H9 (cell line): Measurements from ENCODE around the gene CEMIP. TPM values are rescaled to one million over a fixed set of nuclear protein-coding genes. Genes with fewer than 3 reads are reported as not detected.

Experiments used
- DNase-seq: peaks from one replicate; pipeline ENCODE4 v3.0.0-alpha.2; 2017
- H2AFZ ChIP-seq: one replicate; pipeline ENCODE4 v1.6.1; 2013; ENCODE audit warnings: mild to moderate bottlenecking, low read length, control low read depth, moderate library complexity
- H2AK5ac ChIP-seq: 2 replicates; pipeline ENCODE4 v1.6.1; 2013; ENCODE audit warnings: low read length, control low read depth, mixed read lengths; ENCODE audit not compliant: insufficient read length
- H2BK120ac ChIP-seq: one replicate; pipeline ENCODE4 v1.6.1; 2013; ENCODE audit warnings: low read depth, mild to moderate bottlenecking, low read length, control low read depth, inconsistent platforms; ENCODE audit not compliant: poor library complexity, severe bottlenecking
- H2BK12ac ChIP-seq: 2 replicates; pipeline ENCODE4 v1.6.1; 2013; ENCODE audit warnings: low read length, control low read depth, mixed read lengths, low read depth; ENCODE audit not compliant: insufficient read length
- H2BK15ac ChIP-seq: 2 replicates; pipeline ENCODE4 v1.6.1; 2013; ENCODE audit warnings: low read depth, low read length, control low read depth
- H2BK20ac ChIP-seq: one replicate; pipeline ENCODE4 v1.6.1; 2013; ENCODE audit warnings: low read depth, mild to moderate bottlenecking, low read length, control low read depth, inconsistent platforms; ENCODE audit not compliant: poor library complexity, severe bottlenecking
- H2BK5ac ChIP-seq: 2 replicates; pipeline ENCODE4 v1.6.1; 2013; ENCODE audit warnings: low read length, control low read depth, mixed read lengths; ENCODE audit not compliant: insufficient read length
- H3K14ac ChIP-seq: 2 replicates; pipeline ENCODE4 v1.6.1; 2013; ENCODE audit warnings: low read length, control low read depth; ENCODE audit not compliant: insufficient read depth
- H3K18ac ChIP-seq: 2 replicates; pipeline ENCODE4 v1.6.1; 2013; ENCODE audit warnings: low read depth, mild to moderate bottlenecking, mixed read lengths, low read length, control low read depth; ENCODE audit not compliant: insufficient read length
- H3K23ac ChIP-seq: 2 replicates; pipeline ENCODE4 v1.6.1; 2013; ENCODE audit warnings: low read length, control low read depth, mixed read lengths, low read depth; ENCODE audit not compliant: insufficient read length
- H3K23me2 ChIP-seq: 2 replicates; pipeline ENCODE4 v1.6.1; 2013; ENCODE audit warnings: low read depth, mild to moderate bottlenecking, mixed read lengths, low read length, control low read depth; ENCODE audit not compliant: insufficient read length, poor library complexity, severe bottlenecking
- H3K27ac ChIP-seq: 2 replicates; pipeline ENCODE4 v1.5.1; 2013; ENCODE audit warnings: low read length, control low read depth, mixed read lengths, low read depth; ENCODE audit not compliant: insufficient read length
- H3K27me3 ChIP-seq: 2 replicates; pipeline ENCODE4 v1.6.1; 2013; ENCODE audit warnings: low read length, control low read depth, inconsistent platforms; ENCODE audit not compliant: insufficient read depth
- H3K4ac ChIP-seq: 2 replicates; pipeline ENCODE4 v1.6.1; 2013; ENCODE audit warnings: low read depth, mild to moderate bottlenecking, control low read depth, inconsistent platforms, low read length, moderate library complexity
- H3K4me1 ChIP-seq: 2 replicates; pipeline ENCODE4 v1.6.1; 2013; ENCODE audit warnings: low read length, control low read depth, inconsistent platforms; ENCODE audit not compliant: insufficient read depth
- H3K4me2 ChIP-seq: 2 replicates; pipeline ENCODE4 v1.6.1; 2013; ENCODE audit warnings: low read length, control low read depth, mixed read lengths; ENCODE audit not compliant: insufficient read length, insufficient read depth
- H3K56ac ChIP-seq: 2 replicates; pipeline ENCODE4 v1.6.1; 2013; ENCODE audit warnings: low read depth, mild to moderate bottlenecking, mixed read lengths, low read length, control low read depth; ENCODE audit not compliant: insufficient read length
- H3K79me1 ChIP-seq: 2 replicates; pipeline ENCODE4 v1.6.1; 2013; ENCODE audit warnings: low read depth, mild to moderate bottlenecking, moderate library complexity, low read length, control low read depth, inconsistent platforms; ENCODE audit not compliant: insufficient read depth, poor library complexity, severe bottlenecking
- H3K79me2 ChIP-seq: 2 replicates; pipeline ENCODE4 v1.6.1; 2013; ENCODE audit warnings: low read length, control low read depth, inconsistent platforms; ENCODE audit not compliant: insufficient read depth
- H3K9ac ChIP-seq: 2 replicates; pipeline ENCODE4 v1.6.1; 2013; ENCODE audit warnings: low read length, control low read depth, mixed read lengths; ENCODE audit not compliant: insufficient read length; ENCODE audit errors: extremely low read depth
- H3K9me3 ChIP-seq: one replicate; pipeline ENCODE4 v1.6.1; 2013; ENCODE audit warnings: low read depth, low read length, inconsistent platforms; ENCODE audit not compliant: control insufficient read depth
- H3T11ph ChIP-seq: one replicate; pipeline ENCODE4 v1.6.1; 2013; ENCODE audit warnings: mild to moderate bottlenecking, low read length, control low read depth, inconsistent platforms
- H4K20me1 ChIP-seq: one replicate; pipeline ENCODE4 v1.6.1; 2013; ENCODE audit not compliant: control insufficient read depth, insufficient read length, insufficient read depth
- H4K5ac ChIP-seq: 2 replicates; pipeline ENCODE4 v1.6.1; 2013; ENCODE audit warnings: low read depth, mild to moderate bottlenecking, mixed read lengths, low read length, control low read depth; ENCODE audit not compliant: insufficient read length
- H4K8ac ChIP-seq: replicated peaks from 2 replicates; pipeline ENCODE4 v1.6.1; 2013; ENCODE audit warnings: low read length, control low read depth, mixed read lengths, low read depth; ENCODE audit not compliant: insufficient read length
- H4K91ac ChIP-seq: 2 replicates; pipeline ENCODE4 v1.6.1; 2013; ENCODE audit warnings: low read depth, mild to moderate bottlenecking, moderate library complexity, mixed read lengths, low read length, control low read depth; ENCODE audit not compliant: insufficient read length
- H3K27ac Mint-ChIP-seq, 3 experiments: 2 replicates in 2 of 3; 3 replicates in 1 of 3; pipeline ENCODE4 v1.8.0; 2020 to 2021; ENCODE audit warnings: mixed read lengths in 3 of 3, mild to moderate bottlenecking in 1 of 3, moderate library complexity in 1 of 3
- H3K27me3 Mint-ChIP-seq: 2 replicates; pipeline ENCODE4 v1.8.0; 2021; ENCODE audit warnings: low read depth, mild to moderate bottlenecking, moderate library complexity, mixed read lengths
- H3K36me3 Mint-ChIP-seq, 3 experiments: 2 replicates in 2 of 3; 3 replicates in 1 of 3; pipeline ENCODE4 v1.8.0; 2020 to 2021; ENCODE audit warnings: low read depth in 3 of 3, mixed read lengths in 3 of 3; ENCODE audit not compliant: insufficient read depth in 1 of 3
- H3K4me1 Mint-ChIP-seq, 2 experiments: 2 replicates each; pipeline ENCODE4 v1.8.0; 2020; ENCODE audit warnings: mixed read lengths in 2 of 2
- H3K4me3 Mint-ChIP-seq, 2 experiments: 2 replicates in 1 of 2; 3 replicates in 1 of 2; pipeline ENCODE4 v1.8.0; 2020 to 2021; ENCODE audit warnings: mild to moderate bottlenecking in 2 of 2, mixed read lengths in 2 of 2, moderate library complexity in 1 of 2
- H3K9me3 Mint-ChIP-seq, 2 experiments: 2 replicates in 1 of 2; 3 replicates in 1 of 2; pipeline ENCODE4 v1.8.0; 2020; ENCODE audit warnings: mild to moderate bottlenecking in 2 of 2, mixed read lengths in 2 of 2, moderate library complexity in 1 of 2
- WGBS: extraction: QIAGEN DNeasy Blood & Tissue Kit; methylation state at CpG from one replicate; pipeline ENCODE4 v1.1.7; 2013; ENCODE audit warnings: missing lambda C conversion rate, low lambda C conversion rate, mixed read lengths; ENCODE audit not compliant: insufficient read length; ENCODE audit errors: extremely low coverage; 5-methylcytosine and 5-hydroxymethylcytosine counted together
- total RNA-seq: library from RNA; stranded (reverse); gene quantifications from 2 replicates; pipeline ENCODE4 v1.2.1, GENCODE V29; 2021
- TF ChIP-seq, protein P1 (sequence below): fragments of 200-600 bp; sonication (generic); conservative IDR thresholded peaks from 3 replicates; pipeline ENCODE4 v1.8.0; 2021; ENCODE audit warnings: antibody characterized with exemption, mild to moderate bottlenecking

Gene CEMIP
- total RNA-seq, 1 experiment from 2014 or later, result 0.09 TPM

GRCh38 chr15:80898040-80898439 is 118.9 kb downstream of the CEMIP start:
- Histone ChIP-seq H3K9ac (no peak overlapping the region), H3K27me3 (no peaks in the 10 kb centered on the region), H2BK15ac (no peak overlapping the region), H3K18ac (no peak overlapping the region), H3K9me3 (peaks cover 4% of the 10 kb centered on the region), H3T11ph (no peak overlapping the region), H4K5ac (no peak overlapping the region), H3K56ac (no peak overlapping the region), H4K8ac (no peak overlapping the region), H2BK20ac (no peak overlapping the region), H3K27ac (no peak overlapping the region), H2AK5ac (no peak overlapping the region), H3K23me2 (no peaks in the 10 kb centered on the region), H3K14ac (no peak overlapping the region), H3K4me1 (no peaks in the 10 kb centered on the region), H2BK12ac (no peak overlapping the region), H2BK5ac (no peak overlapping the region), H3K79me2 (no peaks in the 10 kb centered on the region), H3K4ac (no peak overlapping the region), H3K23ac (no peak overlapping the region), H3K79me1 (no peaks in the 10 kb centered on the region), H4K20me1 (no peaks in the 10 kb centered on the region), H2BK120ac (no peak overlapping the region), H4K91ac (no peak overlapping the region), H2AFZ (no peak overlapping the region), H3K4me2 (no peak overlapping the region)
- peaks cover 6 to 12% (median 6%) of the 10 kb centered on the region in 3 experiments for H3K36me3 Mint-ChIP-seq
- no peak overlapping the region for H3K4me3 Mint-ChIP-seq
- TF ChIP-seq, protein P1, sequence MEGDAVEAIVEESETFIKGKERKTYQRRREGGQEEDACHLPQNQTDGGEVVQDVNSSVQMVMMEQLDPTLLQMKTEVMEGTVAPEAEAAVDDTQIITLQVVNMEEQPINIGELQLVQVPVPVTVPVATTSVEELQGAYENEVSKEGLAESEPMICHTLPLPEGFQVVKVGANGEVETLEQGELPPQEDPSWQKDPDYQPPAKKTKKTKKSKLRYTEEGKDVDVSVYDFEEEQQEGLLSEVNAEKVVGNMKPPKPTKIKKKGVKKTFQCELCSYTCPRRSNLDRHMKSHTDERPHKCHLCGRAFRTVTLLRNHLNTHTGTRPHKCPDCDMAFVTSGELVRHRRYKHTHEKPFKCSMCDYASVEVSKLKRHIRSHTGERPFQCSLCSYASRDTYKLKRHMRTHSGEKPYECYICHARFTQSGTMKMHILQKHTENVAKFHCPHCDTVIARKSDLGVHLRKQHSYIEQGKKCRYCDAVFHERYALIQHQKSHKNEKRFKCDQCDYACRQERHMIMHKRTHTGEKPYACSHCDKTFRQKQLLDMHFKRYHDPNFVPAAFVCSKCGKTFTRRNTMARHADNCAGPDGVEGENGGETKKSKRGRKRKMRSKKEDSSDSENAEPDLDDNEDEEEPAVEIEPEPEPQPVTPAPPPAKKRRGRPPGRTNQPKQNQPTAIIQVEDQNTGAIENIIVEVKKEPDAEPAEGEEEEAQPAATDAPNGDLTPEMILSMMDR, result no peak
- peaks cover 4% of the 10 kb centered on the region for H3K27me3 Mint-ChIP-seq
- no peaks in the 10 kb centered on the region for H3K4me1 Mint-ChIP-seq
- no peak overlapping the region for H3K27ac Mint-ChIP-seq
- no peak for DNase-seq
- peaks cover 0 to 10% of the 10 kb centered on the region in 2 experiments; a peak in 2 of 5 replicates for H3K9me3 Mint-ChIP-seq
- no CpG with 5 or more reads among the region's 2 CpGs for WGBS
